Fibroblast of skin of right quadriceps (primary cell): ENCODE results near the gene PITPNM1.

ENCODE experiments used
- DNase-seq: peaks from one replicate; pipeline ENCODE4 v3.0.0-alpha.2; 2013

The PITPNM1 gene

GRCh38 chr11:67463680-67464410, 41.3 kb downstream of the PITPNM1 start:
- no peak for DNase-seq

DNA sequence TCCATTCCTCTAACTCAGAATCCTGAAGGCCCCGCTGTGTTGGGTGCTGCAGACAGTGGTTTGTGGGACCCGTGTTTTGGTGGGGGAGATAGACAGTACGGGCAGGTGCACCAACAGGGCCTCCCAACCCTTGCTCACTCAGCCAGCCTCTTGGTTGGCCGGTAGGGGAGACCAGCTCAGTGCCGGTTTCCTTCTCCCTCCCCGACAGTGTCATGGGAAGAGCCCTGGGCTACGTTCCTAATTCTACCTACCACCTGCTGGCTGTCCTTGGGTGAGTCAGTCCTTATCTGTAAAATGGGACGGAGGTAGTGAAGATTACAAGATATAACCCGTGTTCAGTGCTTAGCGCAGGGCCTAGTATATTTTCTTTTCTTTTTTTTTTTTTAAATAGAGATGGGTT, 42.0 kb downstream of the PITPNM1 start:
- DNase-seq: no peak

DNA sequence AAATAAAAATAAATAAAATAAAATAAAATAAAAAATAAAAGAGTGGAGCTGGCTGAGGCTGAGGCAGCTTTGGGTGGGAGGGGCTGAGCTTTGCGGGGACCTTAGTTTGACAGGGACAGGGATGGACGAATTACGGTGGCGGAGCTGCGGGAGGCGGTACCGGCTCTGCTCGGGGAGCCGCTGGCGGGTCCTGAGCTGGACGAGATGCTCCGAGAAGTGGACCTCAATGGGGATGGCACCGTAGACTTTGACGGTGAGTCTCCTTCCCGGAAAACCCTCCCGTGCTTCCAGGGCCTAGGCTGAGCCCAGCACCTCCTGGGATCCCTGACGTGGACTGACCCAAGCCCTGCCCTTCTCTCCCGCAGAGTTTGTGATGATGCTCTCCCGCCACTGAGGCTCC, 46.9 kb downstream of the PITPNM1 start:
- DNase-seq: no peak

DNA sequence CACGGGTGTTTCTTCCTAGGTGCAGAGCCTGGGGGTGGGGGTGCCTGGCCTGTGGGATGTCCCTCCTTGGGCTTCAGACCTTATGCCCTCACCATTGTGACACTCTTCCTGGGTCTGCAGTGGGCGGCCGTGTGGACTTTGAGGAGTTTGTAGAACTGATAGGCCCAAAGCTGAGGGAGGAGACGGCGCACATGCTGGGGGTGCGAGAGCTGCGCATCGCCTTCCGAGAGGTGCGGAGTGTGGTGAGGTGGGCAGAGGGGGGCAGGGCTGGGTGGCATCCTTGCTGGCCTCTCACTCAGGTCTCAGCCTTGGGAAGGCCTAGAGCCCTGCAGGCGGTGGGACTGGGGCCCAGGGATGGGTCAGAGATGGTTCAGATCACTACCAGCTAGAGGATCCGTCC, 47.7 kb downstream of the PITPNM1 start:
- DNase-seq: no peak

GRCh38 chr11:67456068-67456705, 49.0 kb downstream of the PITPNM1 start:
- no peak for DNase-seq

DNA sequence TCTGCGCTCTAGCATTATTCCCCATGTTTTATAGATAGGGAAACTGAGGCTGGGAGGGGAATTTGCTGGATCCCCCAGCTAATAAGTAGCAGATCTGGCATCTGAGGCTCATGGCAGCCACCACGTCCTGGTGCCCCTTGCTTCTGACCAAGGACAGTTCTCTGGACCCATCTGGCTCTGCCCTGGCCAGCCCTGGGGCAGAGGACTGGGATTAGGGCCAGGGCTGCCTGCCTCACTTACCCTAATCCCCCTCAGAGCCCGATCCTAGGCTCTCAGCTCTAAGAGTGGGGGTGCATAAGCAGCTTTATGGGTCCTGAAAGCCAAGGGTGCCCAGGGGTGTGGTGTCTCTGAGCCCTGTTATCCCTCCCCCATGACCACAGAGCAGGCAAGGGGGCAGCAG, 50.1 kb downstream of the PITPNM1 start, which contains the start of gene CABP4:
Gene CABP4, plus strand, starts transcription at position 301 of the 400 bp plus-strand sequence. Its CDS starts 70 bp downstream, at position 371.
- no peak for DNase-seq

- no peak for DNase-seq
Observed at GRCh38 chr11:67453816-67454732, 51.1 kb downstream of the PITPNM1 start.

GRCh38 chr11:67452141-67452952, 52.8 kb downstream of the PITPNM1 start, which contains the start of gene GPR152:
Gene GPR152, minus strand, starts transcription at chr11:67452729. Its CDS starts 5 bp downstream, at chr11:67452724.
- no peak for DNase-seq

- no peak for DNase-seq
Observed at GRCh38 chr11:67451658-67451976, 53.5 kb downstream of the PITPNM1 start.

GRCh38 chr11:67450796-67451657, 54.1 kb downstream of the PITPNM1 start:
- no peak for DNase-seq

DNA sequence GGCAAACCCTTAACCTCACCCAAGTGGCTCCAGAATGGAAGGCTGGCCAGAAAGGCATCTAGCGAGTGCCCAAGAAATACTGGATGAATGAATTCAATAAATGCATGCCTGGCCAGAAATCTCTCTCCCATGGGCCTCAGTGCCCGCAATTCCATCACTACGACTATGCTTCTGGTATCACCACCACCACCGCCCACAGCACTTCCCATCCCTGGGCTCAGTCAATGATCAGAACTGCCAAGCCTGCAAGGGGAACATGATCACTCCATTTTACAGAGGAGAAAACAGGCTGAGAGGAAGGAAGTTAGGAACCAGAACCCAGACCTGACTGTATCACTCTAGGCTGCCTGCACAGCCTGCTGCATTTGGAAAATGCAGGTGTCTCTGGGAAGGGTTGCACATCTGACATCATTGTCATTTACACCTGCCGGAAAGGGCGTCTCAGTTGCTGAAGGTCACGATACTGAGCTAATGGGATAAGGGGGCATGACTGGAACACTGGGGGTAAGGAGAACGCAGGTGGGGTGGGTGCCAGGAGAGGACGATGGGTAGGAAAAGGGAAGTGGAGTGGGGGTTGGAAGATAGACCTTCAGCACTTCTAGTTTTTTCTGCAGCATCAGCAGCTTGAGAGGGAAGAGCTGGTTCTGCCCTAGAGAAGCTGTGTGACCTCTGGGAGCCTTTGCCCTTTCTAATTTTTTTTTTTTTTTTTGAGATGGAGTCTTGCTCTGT, 55.9 kb downstream of the PITPNM1 start:
- no peak for DNase-seq

- DNase-seq: no peak
Observed at GRCh38 chr11:67448220-67448609, 56.9 kb downstream of the PITPNM1 start.

DNA sequence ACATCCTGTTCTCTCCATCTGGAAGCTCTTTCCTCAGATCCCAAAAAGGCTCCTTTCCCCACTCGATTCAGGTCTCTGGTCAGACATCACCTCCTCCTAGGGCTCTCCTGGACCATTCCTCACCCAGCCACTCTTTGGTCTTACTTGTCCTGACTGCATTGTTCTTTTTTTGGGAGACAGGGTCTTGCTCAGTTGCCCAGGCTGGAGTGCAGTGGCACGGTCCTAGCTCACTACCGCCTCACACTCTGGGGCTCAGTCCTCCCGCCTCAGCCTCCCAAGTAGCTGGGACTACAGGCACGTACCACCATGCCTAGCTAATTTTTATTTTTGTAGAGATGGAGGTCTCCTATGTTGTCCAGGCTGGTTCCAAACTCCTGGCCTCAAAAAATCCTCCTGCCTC, 59.6 kb downstream of the PITPNM1 start:
- DNase-seq: no peak

GRCh38 chr11:67442504-67443404, 62.4 kb downstream of the PITPNM1 start:
- no peak for DNase-seq
